Measurements from ENCODE around the gene KRT1.

- TF ChIP-seq EZH2 (IDR thresholded peaks at IDR 0.05) (no peak), POLR2AphosphoS5 (IDR thresholded peaks at IDR 0.05; ENCODE audit: borderline replicate concordance, low read depth, low read length) (no peak)
Observed at GRCh38 chr12:52683575-52684300, 3.5 kb upstream of the KRT1 start.

Data from SK-N-MC (cell line).